ENCODE measurements around the gene MFN2.

Gene MFN2

GRCh38 chr1:12049616-12050015 lies 69.4 kb downstream of the MFN2 start:
- no peak for DNase-seq (ENCODE audit: low read depth in 2 of 2)

DNA sequence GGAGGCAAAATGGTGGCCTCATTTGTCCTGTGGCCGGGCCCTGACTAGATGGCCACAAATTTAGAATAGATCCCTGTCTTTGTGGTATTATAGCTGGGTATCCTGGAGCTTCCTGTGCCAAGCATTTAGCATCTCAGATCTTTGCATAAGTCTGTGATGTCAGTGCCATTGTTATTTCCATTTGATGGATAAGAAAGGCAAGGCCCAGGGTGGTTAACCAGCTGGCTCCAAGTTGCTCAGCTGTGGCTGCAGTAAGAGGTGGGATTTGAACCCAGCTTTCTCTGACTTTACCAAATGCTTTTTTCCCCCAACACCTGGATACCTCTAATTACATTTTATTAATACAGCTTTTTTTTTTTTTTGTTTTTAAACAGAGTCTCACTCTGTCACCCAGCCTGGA lies 71.1 kb downstream of the MFN2 start:
- no peak for DNase-seq (ENCODE audit: low read depth in 2 of 2)

- peak in 1 of 2 donors; percentile 30 for DNase-seq (ENCODE audit: low read depth in 2 of 2)
These were observed 71.8 kb downstream of the MFN2 start for GRCh38 chr1:12052008-12052573.

DNA sequence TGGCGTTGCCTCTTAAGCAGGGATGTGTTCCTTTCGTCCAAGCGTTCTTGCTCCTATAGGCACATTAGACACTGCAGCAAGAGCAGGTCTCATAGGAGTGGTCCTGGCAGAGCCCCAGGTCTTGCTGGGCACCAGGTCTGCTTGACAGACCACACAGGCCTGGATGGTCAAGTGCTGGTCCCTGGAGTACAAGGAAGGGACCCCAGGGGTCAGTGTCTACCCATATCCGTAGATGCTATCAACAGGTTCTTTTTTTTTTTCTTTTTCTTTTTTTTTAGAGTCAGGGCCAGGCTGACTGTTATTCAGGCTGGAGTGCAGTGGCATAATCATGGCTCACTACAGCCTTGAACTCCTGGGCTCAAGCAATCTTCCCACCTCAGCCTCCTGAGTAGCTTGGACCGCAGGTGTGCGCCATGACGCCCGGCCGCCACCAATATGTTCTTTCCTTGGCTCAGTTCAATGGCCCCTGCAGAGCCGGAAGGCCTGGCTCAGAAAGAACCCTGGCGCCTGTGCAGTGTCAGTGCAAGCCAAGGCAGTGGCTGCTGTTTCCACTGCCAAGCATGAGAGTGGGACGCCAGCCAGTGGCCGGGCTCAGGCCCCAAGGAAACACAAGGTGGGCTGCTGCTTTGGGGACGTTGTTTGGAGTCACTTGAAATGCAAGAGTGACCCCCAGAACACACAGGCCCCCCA lies 72.9 kb downstream of the MFN2 start:
- DNase-seq (ENCODE audit: low read depth in 2 of 2), result no peak

DNA sequence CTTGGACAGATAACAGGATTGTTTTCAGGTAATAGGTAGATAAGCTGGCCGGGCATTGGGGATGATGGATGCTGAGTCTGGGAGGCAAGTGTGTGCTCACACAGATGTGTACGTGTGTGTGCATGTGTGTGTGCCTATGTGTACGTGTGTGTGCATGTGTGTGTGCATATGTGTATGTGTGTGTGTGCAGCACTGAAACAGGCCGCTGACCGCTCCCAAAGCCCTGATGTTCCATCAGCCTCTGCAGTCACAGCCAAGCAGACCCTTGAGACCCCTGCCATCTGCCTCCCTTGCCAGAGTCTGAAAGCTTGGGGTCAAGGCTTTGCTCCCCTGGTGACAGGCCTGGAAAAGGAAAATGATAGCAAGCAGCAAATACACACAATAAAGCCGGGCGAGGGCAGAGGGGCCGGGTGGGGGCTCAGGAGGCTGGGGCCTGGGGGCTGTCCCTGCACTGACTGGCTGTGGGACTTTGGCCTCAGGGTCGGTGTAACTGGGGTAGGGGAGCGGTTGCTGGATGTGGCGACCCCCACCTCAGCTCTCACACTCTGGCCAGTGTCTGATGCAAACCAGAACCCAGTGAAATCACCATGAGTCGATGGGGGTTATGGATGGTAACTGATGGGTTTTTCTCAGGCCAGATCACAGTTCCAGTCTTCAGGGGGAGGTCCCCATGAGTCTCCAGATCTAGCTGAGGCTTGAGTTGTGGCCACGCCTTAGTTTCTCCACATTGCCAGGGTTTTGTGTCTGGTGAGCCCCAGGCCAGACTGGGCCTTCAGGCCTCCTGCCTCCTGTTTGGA lies 73.7 kb downstream of the MFN2 start:
- DNase-seq (ENCODE audit: low read depth in 2 of 2), result no peak

DNA sequence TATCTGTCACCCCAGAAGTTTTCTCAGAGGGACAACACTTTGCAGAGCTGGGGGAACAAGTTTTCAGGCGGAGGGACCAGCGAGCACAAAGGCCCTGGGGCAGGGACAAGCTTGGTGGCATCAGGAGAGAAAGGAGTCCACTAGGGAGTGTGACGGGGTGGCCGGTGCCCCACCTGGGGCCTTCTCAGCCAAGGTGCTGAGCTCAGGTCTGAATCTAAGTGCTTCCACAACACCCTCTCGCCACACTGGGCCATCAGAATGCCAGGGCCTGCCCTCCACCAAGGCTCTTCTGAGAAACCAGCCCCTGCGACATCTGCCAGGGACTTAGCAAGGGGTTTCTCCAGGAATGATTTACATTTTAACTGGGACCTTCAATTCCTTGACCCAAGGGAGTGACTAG lies 75.0 kb downstream of the MFN2 start:
- no peak for DNase-seq (ENCODE audit: low read depth in 2 of 2)

- DNase-seq (ENCODE audit: low read depth in 2 of 2), result no peak
These were observed 76.1 kb downstream of the MFN2 start for GRCh38 chr1:12056331-12056841.

DNA sequence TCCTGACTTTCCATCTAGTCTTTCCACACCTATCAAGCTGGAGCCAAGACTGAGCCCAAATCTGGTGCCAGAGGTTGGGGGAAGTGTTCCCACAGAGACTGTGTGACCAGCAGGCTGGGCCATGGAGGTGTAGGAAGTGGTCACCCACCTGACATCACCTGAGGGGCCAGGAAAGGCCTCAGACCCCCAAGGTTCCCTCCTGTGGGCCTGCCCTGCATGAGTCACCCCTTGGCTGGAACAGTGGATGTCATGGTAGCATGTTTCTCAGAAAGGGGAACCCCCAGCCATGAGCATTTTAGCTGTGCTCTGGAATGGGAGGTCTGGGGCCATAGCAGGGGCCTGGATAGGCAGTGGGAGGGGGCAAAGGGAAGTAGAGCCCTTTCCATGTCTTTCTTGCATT lies 77.1 kb downstream of the MFN2 start:
- DNase-seq (ENCODE audit: low read depth in 2 of 2), result peak in 1 of 2 donors; percentile 44

- no peak for DNase-seq (ENCODE audit: low read depth in 2 of 2)
These were observed 77.9 kb downstream of the MFN2 start for GRCh38 chr1:12057940-12058687.

DNA sequence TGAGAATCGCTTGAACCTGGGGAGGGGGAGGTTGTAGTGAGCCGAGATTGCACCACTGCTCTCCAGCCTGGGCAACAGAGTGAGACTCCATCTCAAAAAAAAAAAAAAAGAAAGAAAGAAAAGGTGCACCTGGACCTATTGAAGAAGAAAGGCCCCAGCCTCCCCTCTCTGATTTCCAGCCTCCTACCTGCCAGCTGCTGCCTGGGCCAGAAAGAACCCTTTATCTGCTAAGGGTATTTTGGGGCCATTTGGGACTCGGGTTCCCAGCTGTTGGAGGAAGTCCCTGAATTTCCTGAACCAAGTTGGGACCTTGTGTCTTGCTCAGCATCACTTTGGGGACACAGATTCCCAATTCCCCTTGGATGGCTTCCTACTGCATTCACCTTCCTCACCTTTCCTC lies 79.0 kb downstream of the MFN2 start:
- DNase-seq (ENCODE audit: low read depth in 2 of 2), result no peak

GRCh38 chr1:12059722-12060464 lies 79.6 kb downstream of the MFN2 start:
- peak in 1 of 2 donors; percentile 41 for DNase-seq (ENCODE audit: low read depth in 2 of 2)

DNA sequence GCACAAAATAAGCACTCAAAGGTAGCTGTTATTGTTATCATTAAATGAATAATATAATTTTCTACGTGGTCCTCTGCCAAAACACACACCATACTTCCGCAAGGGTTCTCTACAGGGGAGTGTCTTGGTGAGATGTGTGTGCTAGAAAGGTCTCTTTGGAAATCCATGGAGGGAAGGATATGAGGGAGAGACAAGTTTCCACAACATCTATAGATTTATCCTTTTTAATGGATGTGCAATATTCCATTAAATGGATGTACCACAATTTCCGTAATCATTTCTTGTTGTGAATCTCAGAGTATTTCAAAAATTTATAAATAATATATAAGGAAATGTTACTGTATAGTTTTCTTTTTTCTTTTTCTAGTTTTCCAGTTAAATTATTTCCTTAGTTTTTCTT lies 80.3 kb downstream of the MFN2 start:
- DNase-seq (ENCODE audit: low read depth in 2 of 2), result no peak

Measured in stimulated activated CD8-positive, alpha-beta memory T cell treated with anti-CD3 and anti-CD28 coated beads, Interleukin-2, amount 100 ng/mL, for 48 hours (primary cell).